ENCODE results near the gene MEIS2. TPM values are rescaled to one million over a fixed set of nuclear protein-coding genes. Genes with fewer than 3 reads are reported as not detected.

MEIS2 gene
- polyA plus RNA-seq, 1 donor from 2014 or later: not detected

DNA sequence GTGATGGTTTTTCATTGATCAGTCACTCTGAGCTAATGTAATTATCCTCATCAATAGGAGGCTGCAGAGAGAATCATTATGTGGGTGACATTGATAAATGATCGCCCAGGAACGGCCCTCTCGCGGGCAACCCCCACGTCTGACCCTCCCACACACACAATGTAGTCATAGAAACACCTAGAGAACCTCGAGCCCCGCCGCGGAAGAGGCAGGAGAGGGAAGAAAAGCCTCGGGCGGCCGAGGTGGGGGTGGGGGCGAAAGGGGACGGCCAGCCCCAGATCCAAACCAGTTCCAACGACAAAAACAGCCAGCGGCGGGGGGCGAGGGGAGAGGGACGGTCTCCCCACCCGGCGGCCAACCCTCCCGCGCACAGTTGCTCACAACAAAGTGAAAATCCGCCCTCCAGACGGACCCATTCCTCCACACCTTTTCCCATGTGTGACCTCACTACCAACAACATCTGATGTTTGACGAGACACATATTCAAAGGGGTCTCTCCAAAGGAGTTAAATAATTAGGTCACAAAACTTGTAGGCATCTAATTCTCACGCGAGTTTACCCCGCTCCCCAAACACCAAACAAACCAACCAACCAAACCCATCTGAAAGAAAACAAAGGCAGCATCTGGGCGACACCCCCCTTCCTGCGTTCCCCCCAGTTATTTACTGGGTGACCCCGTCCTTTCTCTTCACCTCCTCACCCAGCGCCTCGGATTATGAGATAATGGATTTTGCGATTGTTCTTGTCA, 213.0 kb downstream of the MEIS2 start:
- Mint-ChIP-seq H3K9me3 (peaks cover 0 to 2% (median 0%) of the 10 kb centered on the region in 3 donors), H3K36me3 (no peaks in the 10 kb centered on the region), H3K4me1 (peaks cover 0 to 11% (median 10%) of the 10 kb centered on the region in 3 donors), H3K4me3 (peak overlapping the region in 1 of 4 donors; percentile 67), H3K27ac (peak overlapping the region in 1 of 3 donors; percentile 56), H3K27me3 (peaks cover 59% of the 10 kb centered on the region)

DNA sequence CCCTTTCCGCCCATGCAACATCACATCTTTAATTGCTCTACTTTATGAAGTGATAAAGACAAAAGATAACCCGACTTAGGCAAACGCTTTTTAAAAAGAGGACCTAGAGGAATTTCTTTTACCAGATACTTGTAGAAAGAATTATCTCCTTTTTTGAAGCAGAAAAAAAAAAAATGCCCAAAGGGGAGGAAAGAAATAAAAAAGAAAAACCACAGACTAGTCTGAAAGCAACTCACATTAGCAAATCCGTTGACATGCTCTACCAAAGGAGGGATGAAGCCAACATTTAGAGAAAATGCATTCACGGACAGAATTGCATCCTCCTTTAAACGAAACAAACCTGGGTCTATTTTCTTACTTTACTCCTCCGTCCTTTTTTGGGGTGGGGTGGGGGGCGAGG, 213.6 kb downstream of the MEIS2 start:
- H3K4me1 Mint-ChIP-seq: peaks cover 0 to 11% (median 10%) of the 10 kb centered on the region in 3 donors
- peaks cover 65% of the 10 kb centered on the region for H3K27me3 Mint-ChIP-seq
- no peaks in the 10 kb centered on the region for H3K36me3 Mint-ChIP-seq
- peaks cover 0 to 2% (median 0%) of the 10 kb centered on the region in 3 donors for H3K9me3 Mint-ChIP-seq
- H3K4me3 Mint-ChIP-seq: no peak overlapping the region
- H3K27ac Mint-ChIP-seq: peak overlapping the region in 1 of 3 donors; percentile 18

DNA sequence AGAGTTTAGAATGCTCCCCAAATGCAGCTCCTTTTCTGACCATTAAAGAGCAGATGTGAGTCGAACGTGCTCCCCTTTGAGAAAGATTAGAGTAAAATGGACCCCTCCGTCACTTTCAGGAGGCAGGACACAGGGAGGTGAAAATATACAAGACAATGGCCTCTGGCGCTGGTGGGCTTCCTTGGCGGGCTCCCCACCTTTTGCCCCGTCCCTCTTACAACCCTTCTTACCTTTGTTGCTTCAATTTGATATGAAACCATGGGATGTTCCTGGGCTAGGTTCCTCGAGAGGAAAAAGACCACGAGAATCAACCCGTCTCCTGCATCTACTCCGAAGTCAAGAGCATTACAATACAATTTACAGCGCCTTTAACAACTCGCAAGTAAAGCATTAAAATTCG, 214.2 kb downstream of the MEIS2 start:
- H3K9me3 Mint-ChIP-seq: peaks cover 0 to 2% (median 0%) of the 10 kb centered on the region in 3 donors
- peak overlapping the region in 1 of 3 donors; percentile 54 for H3K27ac Mint-ChIP-seq
- no peaks in the 10 kb centered on the region for H3K36me3 Mint-ChIP-seq
- peaks cover 0 to 11% (median 10%) of the 10 kb centered on the region in 3 donors for H3K4me1 Mint-ChIP-seq
- no peak overlapping the region for H3K4me3 Mint-ChIP-seq
- H3K27me3 Mint-ChIP-seq: peaks cover 69% of the 10 kb centered on the region

DNA sequence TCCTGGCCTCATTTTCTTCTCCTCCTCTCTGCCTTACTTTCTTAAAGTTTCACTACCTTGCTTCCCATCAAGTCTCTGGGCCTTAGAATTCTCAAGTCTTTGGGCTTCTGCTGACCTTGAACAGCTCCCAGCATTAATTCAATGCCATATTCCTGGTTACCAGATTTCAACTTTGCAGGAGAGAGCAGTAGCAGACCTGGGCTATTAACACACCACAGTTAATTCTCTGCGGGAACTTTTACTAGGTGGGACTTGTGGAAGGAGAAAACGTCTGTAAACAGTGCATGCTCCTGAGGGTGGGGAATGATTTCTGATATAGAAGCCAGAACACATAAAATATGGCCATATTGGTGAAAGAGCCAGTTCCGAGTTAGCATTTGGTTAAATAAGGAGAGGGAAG, 214.6 kb downstream of the MEIS2 start:
- peaks cover 0 to 2% (median 0%) of the 10 kb centered on the region in 3 donors for H3K9me3 Mint-ChIP-seq
- H3K36me3 Mint-ChIP-seq: no peaks in the 10 kb centered on the region
- H3K4me3 Mint-ChIP-seq: no peak overlapping the region
- peak overlapping the region in 1 of 3 donors; percentile 54 for H3K27ac Mint-ChIP-seq
- peaks cover 0 to 11% (median 10%) of the 10 kb centered on the region in 3 donors for H3K4me1 Mint-ChIP-seq
- H3K27me3 Mint-ChIP-seq: peaks cover 72% of the 10 kb centered on the region

DNA sequence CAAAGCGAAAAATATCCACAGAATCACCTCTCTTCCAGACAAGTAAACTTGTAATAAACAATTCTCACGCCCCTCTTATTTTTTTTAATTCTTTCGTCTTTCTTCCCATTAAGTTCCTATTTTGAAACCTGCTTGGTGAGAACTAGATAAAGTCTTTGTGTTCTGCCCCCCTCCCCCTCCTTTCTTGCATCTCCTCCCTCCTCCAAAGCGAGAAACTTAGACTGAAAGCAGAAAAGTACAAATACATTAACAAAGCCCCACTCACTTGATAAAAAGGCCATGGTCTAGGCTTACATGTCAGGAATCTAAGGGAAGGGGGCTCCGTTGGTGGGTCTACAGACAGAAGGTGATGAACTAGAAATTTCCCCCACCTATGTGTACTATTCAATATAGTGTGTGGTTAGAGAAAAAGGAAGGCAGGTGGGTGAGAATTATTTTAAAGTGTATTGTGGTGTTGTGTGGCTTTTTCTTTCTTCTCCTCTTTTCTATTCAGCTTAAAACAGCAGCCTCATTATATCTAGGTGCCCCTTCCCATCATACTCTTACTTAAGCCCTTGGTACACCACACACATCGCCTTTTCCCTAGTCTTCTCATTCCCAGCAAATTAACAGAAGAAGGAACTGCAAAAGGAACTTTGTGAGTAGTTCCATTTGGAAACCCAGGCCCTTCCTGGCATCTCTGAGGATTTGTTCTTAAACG, 215.3 kb downstream of the MEIS2 start:
- Mint-ChIP-seq H3K36me3 (no peaks in the 10 kb centered on the region), H3K9me3 (peaks cover 0 to 2% (median 0%) of the 10 kb centered on the region in 3 donors), H3K4me1 (peaks cover 0 to 11% (median 10%) of the 10 kb centered on the region in 3 donors), H3K4me3 (peak overlapping the region in 1 of 4 donors; percentile 40), H3K27ac (peak overlapping the region in 1 of 3 donors; percentile 23), H3K27me3 (peaks cover 77% of the 10 kb centered on the region)

DNA sequence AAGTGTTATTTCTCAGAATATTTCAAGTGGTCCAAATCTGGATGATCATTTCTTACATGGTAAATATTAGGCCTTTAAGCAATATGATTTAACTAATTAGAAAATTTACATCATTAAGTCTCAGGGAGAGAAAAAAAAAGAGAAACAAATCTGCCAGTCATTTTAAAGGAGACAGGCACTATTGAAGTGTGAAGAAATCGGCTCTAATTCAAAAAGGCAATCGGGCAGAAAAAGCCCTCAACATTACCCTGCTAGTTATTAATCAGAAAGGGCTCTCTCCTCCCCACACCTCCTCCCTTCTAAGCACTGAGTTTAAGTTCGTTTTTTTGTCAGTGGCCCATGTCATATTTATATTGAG, 215.9 kb downstream of the MEIS2 start:
- Mint-ChIP-seq H3K27me3 (peaks cover 82% of the 10 kb centered on the region), H3K9me3 (peaks cover 0 to 2% (median 0%) of the 10 kb centered on the region in 3 donors), H3K4me1 (peaks cover 0 to 11% (median 10%) of the 10 kb centered on the region in 3 donors), H3K36me3 (no peaks in the 10 kb centered on the region), H3K4me3 (peak overlapping the region in 1 of 4 donors; percentile 12), H3K27ac (peak overlapping the region in 1 of 3 donors; percentile 23)

DNA sequence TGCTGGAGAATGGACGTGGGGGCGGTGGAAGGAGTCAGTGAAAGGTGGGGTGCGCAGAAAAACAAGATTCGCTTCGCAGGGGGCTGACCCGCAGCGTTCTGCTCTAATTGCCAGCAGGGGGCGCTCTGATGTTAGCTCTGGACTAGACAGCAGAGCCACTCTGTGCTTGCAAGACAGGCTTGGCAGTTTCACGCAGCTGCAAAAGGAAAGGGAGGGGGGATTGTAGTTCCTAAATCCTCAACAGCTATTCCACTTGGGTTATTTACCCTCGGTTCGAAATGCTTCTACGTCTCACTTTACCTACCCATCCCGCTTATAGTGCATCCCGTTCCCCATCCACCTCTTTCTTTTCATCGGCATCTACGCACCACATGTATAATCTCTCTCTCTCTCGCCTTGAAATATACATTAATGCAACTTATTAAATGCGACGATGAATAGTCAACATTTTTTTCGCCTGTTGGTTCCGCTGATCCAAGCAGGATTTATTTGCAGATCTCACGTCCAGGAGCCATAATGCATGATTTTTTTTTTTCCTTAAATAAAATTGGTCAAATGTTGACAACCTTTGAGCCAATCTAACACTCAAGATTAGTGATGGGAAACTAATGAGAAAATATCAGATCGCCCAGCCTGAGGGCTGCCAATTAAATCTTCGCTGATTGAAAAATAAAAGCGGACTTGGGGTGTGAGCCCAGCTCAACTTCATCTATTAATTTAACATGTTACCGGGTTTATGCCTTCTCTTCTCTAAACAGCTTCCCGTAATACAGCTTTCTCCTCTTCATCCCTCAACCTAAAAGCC, 216.4 kb downstream of the MEIS2 start:
- Mint-ChIP-seq H3K36me3 (no peaks in the 10 kb centered on the region), H3K27ac (peak overlapping the region; percentile 23 to 83 (median 53)), H3K4me3 (peak overlapping the region in 1 of 4 donors; percentile 60), H3K9me3 (peaks cover 0 to 4% (median 0%) of the 10 kb centered on the region in 3 donors), H3K4me1 (peaks cover 0 to 11% (median 10%) of the 10 kb centered on the region in 3 donors), H3K27me3 (peaks cover 84% of the 10 kb centered on the region)

DNA sequence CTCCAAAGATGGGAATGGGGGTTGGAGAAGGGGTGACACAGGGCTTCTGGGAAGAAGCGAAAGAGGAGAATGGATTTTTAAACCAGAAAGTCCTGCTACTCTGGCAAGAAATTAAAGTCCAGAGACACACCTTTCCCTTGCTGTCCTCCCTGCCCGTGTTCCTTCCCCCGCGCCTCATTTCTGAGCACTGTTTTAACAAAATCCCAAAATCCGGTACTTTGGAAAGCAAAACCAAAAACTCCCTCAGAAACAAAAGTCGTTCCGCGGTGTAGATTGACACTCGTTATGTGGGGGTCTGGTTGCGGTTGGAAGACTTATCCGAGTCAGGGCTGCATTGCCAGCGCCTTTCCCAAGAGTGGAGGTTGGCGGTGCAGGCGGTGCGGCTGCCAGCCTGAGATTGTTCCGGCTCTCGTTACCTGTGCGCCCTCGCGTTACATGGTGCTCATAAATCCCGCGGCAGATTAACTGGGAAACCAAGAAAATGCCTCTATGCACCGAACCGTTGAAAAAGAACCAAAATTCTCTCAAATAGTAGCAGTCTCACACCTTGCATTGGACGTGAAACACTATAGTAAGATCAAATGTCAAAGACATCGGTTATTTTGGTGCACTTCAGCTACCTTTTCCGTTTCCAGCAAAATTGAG, 217.7 kb downstream of the MEIS2 start:
- Mint-ChIP-seq H3K27me3 (peaks cover 85% of the 10 kb centered on the region), H3K4me1 (peaks cover 4 to 14% (median 10%) of the 10 kb centered on the region in 3 donors), H3K9me3 (peaks cover 0 to 4% (median 0%) of the 10 kb centered on the region in 3 donors), H3K27ac (peak overlapping the region in 1 of 3 donors; percentile 19), H3K4me3 (no peak overlapping the region), H3K36me3 (no peaks in the 10 kb centered on the region)

DNA sequence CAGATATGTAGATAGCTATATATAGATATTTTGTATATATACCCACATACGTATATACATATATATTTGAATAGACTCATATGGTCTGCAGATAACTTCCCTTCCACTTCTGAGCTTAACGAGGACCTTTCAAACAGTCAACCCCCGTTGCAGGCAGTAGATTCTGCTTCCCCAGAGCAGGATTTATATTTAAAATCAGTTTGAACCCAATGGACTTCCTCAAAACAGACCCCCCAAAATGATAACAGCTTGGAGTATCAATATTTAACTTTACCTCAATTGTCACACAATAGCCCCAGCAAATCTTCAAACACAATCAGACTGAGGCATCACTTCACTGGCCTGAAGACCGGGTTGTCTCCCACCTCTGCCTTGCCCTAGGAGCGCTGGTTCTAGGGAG, 218.3 kb downstream of the MEIS2 start:
- Mint-ChIP-seq H3K27ac (peak overlapping the region in 1 of 3 donors; percentile 19), H3K27me3 (peaks cover 84% of the 10 kb centered on the region), H3K36me3 (no peaks in the 10 kb centered on the region), H3K9me3 (peaks cover 0 to 3% (median 0%) of the 10 kb centered on the region in 3 donors), H3K4me3 (no peak overlapping the region), H3K4me1 (peaks cover 5 to 11% (median 10%) of the 10 kb centered on the region in 3 donors)

DNA sequence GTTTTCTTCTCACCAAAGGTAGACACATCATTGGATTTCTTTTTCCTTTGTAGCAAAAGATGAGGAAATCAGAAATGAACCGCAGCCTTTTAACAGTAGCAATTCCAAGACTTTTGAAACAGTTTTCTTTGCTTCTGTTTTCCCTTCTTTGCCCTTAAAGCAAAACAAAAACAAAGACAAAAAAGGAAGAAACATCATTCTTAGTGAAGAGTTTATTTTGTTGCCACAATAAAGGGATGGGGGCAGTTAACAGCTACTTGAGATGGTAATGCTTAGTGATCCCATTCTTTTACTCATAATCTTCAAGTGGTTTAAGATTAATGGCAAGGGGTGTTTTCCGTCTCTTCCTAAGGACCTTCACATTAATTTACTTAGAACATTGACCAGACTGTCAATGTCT, 218.8 kb downstream of the MEIS2 start:
- Mint-ChIP-seq H3K4me3 (no peak overlapping the region), H3K4me1 (peaks cover 5 to 11% (median 10%) of the 10 kb centered on the region in 3 donors), H3K27me3 (peaks cover 83% of the 10 kb centered on the region), H3K9me3 (peaks cover 0 to 2% (median 0%) of the 10 kb centered on the region in 3 donors), H3K27ac (no peak overlapping the region), H3K36me3 (no peaks in the 10 kb centered on the region)

DNA sequence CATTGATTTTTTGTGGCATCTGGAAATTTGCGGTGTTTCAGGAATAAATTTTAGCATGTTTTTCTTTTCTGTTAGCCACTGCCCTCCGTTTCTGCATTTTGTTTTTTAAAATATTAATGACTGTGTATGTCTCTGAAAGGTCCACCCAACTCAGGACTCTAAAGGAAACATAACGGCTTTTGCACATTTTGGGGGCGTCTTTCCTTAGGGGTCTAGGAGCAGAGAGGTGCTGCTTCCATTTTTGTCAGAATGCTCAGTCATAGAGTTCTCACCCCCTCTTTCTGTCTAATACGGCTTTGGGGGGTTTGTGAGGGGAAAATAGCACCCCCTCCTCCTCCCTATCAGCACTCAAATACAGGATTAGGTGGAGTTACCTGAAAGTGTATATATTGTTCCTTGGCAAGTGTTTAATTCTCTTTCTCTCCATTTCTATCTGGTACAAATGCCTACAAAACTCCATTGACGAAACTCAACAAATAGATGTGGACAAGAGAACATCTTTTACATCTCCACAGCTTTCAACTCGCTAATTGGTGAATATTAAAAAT, 219.4 kb downstream of the MEIS2 start:
- Mint-ChIP-seq H3K9me3 (peaks cover 0 to 2% (median 0%) of the 10 kb centered on the region in 3 donors), H3K27me3 (peaks cover 78% of the 10 kb centered on the region), H3K27ac (no peak overlapping the region), H3K36me3 (no peaks in the 10 kb centered on the region), H3K4me3 (no peak overlapping the region), H3K4me1 (peaks cover 5 to 11% (median 10%) of the 10 kb centered on the region in 3 donors)

DNA sequence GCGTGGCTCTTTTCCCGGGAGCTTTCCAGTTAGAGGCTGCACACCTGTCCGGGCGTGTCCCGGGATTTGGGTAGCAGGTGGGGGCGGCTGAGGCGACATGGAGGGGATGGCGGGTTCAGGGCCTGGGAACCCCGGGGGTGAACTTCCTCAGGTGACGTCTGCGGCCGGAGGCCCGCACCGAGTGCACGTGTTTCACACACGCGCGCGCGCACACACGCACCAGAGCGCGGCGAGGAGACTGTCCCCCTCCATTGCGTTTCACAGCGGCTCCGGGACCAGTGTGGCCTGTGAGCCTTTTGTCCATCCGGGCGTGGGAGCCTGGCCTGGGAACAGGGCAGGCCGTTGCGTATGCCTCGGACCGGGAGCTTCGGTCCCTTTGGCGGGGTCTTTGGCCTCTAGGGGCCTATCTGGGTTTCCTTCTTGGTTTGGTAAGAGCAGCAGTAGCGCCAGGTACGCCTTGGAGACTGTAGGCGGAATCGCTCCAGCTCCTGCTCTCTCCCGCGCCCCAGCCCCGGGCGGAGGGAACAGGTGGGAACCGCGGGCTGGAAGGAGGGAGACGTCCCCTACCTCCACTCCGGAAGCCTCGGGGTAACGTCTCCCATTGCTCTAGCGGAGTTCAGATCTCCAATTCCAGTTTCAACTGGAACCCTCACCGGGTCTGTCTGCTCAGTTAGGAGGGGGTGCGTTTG, 220.0 kb downstream of the MEIS2 start:
- no peaks in the 10 kb centered on the region for H3K36me3 Mint-ChIP-seq
- no peak overlapping the region for H3K27ac Mint-ChIP-seq

DNA sequence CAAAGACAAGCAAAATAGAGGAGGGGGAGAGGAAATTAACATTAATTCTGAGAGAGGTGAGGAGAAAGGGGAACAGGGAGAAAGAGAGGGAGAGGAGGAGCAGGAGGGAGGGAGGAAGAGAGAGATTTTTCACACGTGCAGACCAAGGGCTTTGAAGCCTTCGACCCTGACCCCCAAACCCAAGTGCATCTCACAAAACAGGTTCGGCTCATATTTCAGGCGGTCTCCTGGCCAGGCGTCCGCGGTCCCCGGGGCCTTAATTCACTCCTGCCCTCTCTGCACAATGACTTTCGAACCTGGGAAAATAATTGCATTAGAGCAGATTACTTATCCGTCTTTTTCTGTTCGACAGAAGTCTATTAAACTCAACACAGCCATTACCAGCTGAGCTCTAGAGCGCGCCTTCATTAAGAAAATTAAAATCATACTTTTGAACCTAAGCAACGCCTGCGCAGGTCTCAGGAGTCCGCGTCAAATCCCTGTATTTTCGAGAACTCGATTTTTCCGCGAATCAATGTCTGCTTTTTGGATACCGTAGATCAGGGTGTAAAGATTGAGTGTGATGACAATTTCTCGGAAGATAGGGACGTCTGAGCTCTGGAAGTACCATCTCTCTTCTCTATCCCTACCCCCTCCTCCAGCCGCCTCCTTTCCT, 220.7 kb downstream of the MEIS2 start:
- Mint-ChIP-seq H3K4me1 (peaks cover 5 to 11% (median 9%) of the 10 kb centered on the region in 3 donors), H3K27ac (peak overlapping the region in 2 of 3 donors; percentile 39 to 60), H3K36me3 (no peaks in the 10 kb centered on the region), H3K4me3 (peak overlapping the region in 1 of 4 donors; percentile 66), H3K9me3 (peaks cover 0 to 2% (median 0%) of the 10 kb centered on the region in 3 donors), H3K27me3 (peaks cover 67% of the 10 kb centered on the region)

More for the DNA sequence above, 220.0 kb downstream of the MEIS2 start:
- peaks cover 73% of the 10 kb centered on the region for H3K27me3 Mint-ChIP-seq
- H3K4me3 Mint-ChIP-seq: no peak overlapping the region
- H3K9me3 Mint-ChIP-seq: peaks cover 0 to 2% (median 0%) of the 10 kb centered on the region in 3 donors
- H3K4me1 Mint-ChIP-seq: peaks cover 5 to 11% (median 10%) of the 10 kb centered on the region in 3 donors

All from IgD-negative memory B cell (primary cell).